ENCODE measurements around the gene TCEA3.

- TF ChIP-seq TAF1 (IDR thresholded peaks at IDR 0.05; ENCODE audit: low read depth, low read length) = no peak
- no peak for TF ChIP-seq POLR2A (IDR thresholded peaks at IDR 0.05; ENCODE audit: low read depth, low read length)
- no peak for TF ChIP-seq POLR2AphosphoS5 (IDR thresholded peaks at IDR 0.05; ENCODE audit: low read depth, low read length)
- no peak for TF ChIP-seq SPI1 (IDR thresholded peaks at IDR 0.05; ENCODE audit: low read depth, low read length)
These were observed 20.6 kb downstream of the TCEA3 start for GRCh38 chr1:23403735-23404486.

Measured in GM12891 (cell line).